GM12878 (cell line): Measurements from ENCODE around the gene PVRIG.
"Not testable (repeated sequence)": the region's sequence is repeated elsewhere in the genome, so short reads cannot be mapped to it uniquely, and the experiment has no call there.

Experiments
- ASH2L ChIP-seq: fragments of 300-600, 200-600 bp; sonication (generic); IDR thresholded peaks from 2 replicates; pipeline ENCODE4 v1.6.1; 2017; ENCODE audit warnings: low read depth, mild to moderate bottlenecking, borderline replicate concordance
- CREB1 ChIP-seq: IDR thresholded peaks from 2 replicates; pipeline ENCODE4 v1.6.1; 2012; ENCODE audit warnings: low read depth, mild to moderate bottlenecking, inconsistent platforms
- HCFC1 ChIP-seq: fragments of 150-350 bp; IDR thresholded peaks from 2 replicates; pipeline ENCODE4 v1.6.1; 2014; ENCODE audit warnings: low read length
- JUNB ChIP-seq: IDR thresholded peaks from 2 replicates; pipeline ENCODE4 v1.6.1; 2016; ENCODE audit warnings: antibody characterized with exemption, mild to moderate bottlenecking
- KDM1A ChIP-seq: fragments of 200-600 bp; sonication (generic); IDR thresholded peaks from 2 replicates; pipeline ENCODE4 v1.6.1; 2016; ENCODE audit warnings: borderline replicate concordance
- POLR2AphosphoS2 ChIP-seq: IDR thresholded peaks from 2 replicates; pipeline ENCODE4 v1.6.1; 2011; ENCODE audit warnings: low read depth, mild to moderate bottlenecking, low read length, improper control_type of control experiment, moderate library complexity
- POLR2AphosphoS5 ChIP-seq: IDR thresholded peaks from 2 replicates; pipeline ENCODE4 v1.6.1; 2011; ENCODE audit warnings: mild to moderate bottlenecking, low read length, inconsistent platforms
- RELA ChIP-seq: fragments of 450-650 bp; IDR thresholded peaks from 2 replicates; pipeline ENCODE4 v1.8.0; 2014; ENCODE audit warnings: borderline replicate concordance; ENCODE audit not compliant: partially characterized antibody
- SP1 ChIP-seq: IDR thresholded peaks from one replicate; pipeline ENCODE4 v1.6.1; 2011; ENCODE audit warnings: low read depth, low read length
- TF ChIP-seq, protein P1 (sequence below), 3 experiments: IDR thresholded peaks in 2 of 3; conservative IDR thresholded peaks in 1 of 3; 2 replicates each; pipeline ENCODE4 v1.5.1; 2011; ENCODE audit warnings: low read depth in 3 of 3, low read length in 3 of 3, mild to moderate bottlenecking in 3 of 3, control low read depth in 2 of 3, moderate library complexity in 2 of 3, inconsistent platforms in 1 of 3, mixed read lengths in 1 of 3; ENCODE audit not compliant: control insufficient read depth in 2 of 3, insufficient read depth in 1 of 3; ENCODE audit errors: extremely low read depth in 1 of 3
- TF ChIP-seq, protein P2 (sequence below): IDR thresholded peaks from 2 replicates; pipeline ENCODE4 v1.6.1; 2012; ENCODE audit warnings: mild to moderate bottlenecking, low read depth, low read length

DNA sequence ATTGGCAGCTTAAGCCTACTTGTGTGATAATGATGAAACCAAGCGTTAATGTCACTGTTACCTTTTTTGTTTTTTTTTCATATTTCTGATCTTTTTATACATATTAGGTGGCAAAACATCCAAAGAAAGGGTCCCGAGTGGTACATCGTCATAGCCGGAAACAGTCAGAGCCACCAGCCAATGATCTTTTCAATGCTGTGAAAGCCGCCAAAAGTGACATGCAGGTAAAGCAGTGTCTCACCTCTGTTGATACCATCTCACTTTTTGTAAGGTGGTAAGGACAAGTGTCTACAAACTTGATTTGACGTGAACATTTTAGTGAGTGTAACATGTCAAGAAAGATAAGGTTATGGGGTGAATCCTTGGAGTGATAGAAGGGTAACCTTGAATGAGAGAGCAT lies 37.1 kb upstream of the PVRIG start:
- not testable (repeated sequence) for TF ChIP-seq ASH2L, POLR2AphosphoS5, SP1, HCFC1, POLR2AphosphoS2, RELA, KDM1A, CREB1, JUNB
- TF ChIP-seq, protein P1, sequence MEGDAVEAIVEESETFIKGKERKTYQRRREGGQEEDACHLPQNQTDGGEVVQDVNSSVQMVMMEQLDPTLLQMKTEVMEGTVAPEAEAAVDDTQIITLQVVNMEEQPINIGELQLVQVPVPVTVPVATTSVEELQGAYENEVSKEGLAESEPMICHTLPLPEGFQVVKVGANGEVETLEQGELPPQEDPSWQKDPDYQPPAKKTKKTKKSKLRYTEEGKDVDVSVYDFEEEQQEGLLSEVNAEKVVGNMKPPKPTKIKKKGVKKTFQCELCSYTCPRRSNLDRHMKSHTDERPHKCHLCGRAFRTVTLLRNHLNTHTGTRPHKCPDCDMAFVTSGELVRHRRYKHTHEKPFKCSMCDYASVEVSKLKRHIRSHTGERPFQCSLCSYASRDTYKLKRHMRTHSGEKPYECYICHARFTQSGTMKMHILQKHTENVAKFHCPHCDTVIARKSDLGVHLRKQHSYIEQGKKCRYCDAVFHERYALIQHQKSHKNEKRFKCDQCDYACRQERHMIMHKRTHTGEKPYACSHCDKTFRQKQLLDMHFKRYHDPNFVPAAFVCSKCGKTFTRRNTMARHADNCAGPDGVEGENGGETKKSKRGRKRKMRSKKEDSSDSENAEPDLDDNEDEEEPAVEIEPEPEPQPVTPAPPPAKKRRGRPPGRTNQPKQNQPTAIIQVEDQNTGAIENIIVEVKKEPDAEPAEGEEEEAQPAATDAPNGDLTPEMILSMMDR (IDR thresholded peaks at IDR 0.05 in 2 of 3, conservative IDR thresholded peaks at IDR 0.05 in 1 of 3; ENCODE audit: control insufficient read depth in 2 of 3, extremely low read depth in 1 of 3, insufficient read depth in 1 of 3, low read depth in 3 of 3, low read length in 3 of 3): not testable (repeated sequence)
- TF ChIP-seq, protein P2, sequence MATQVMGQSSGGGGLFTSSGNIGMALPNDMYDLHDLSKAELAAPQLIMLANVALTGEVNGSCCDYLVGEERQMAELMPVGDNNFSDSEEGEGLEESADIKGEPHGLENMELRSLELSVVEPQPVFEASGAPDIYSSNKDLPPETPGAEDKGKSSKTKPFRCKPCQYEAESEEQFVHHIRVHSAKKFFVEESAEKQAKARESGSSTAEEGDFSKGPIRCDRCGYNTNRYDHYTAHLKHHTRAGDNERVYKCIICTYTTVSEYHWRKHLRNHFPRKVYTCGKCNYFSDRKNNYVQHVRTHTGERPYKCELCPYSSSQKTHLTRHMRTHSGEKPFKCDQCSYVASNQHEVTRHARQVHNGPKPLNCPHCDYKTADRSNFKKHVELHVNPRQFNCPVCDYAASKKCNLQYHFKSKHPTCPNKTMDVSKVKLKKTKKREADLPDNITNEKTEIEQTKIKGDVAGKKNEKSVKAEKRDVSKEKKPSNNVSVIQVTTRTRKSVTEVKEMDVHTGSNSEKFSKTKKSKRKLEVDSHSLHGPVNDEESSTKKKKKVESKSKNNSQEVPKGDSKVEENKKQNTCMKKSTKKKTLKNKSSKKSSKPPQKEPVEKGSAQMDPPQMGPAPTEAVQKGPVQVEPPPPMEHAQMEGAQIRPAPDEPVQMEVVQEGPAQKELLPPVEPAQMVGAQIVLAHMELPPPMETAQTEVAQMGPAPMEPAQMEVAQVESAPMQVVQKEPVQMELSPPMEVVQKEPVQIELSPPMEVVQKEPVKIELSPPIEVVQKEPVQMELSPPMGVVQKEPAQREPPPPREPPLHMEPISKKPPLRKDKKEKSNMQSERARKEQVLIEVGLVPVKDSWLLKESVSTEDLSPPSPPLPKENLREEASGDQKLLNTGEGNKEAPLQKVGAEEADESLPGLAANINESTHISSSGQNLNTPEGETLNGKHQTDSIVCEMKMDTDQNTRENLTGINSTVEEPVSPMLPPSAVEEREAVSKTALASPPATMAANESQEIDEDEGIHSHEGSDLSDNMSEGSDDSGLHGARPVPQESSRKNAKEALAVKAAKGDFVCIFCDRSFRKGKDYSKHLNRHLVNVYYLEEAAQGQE: not testable (repeated sequence)
